ENCODE results near the gene CFAP54.
"Not testable (repeated sequence)": the region's sequence is repeated elsewhere in the genome, so short reads cannot be mapped to it uniquely, and the experiment has no call there.

CFAP54 gene, protein sequence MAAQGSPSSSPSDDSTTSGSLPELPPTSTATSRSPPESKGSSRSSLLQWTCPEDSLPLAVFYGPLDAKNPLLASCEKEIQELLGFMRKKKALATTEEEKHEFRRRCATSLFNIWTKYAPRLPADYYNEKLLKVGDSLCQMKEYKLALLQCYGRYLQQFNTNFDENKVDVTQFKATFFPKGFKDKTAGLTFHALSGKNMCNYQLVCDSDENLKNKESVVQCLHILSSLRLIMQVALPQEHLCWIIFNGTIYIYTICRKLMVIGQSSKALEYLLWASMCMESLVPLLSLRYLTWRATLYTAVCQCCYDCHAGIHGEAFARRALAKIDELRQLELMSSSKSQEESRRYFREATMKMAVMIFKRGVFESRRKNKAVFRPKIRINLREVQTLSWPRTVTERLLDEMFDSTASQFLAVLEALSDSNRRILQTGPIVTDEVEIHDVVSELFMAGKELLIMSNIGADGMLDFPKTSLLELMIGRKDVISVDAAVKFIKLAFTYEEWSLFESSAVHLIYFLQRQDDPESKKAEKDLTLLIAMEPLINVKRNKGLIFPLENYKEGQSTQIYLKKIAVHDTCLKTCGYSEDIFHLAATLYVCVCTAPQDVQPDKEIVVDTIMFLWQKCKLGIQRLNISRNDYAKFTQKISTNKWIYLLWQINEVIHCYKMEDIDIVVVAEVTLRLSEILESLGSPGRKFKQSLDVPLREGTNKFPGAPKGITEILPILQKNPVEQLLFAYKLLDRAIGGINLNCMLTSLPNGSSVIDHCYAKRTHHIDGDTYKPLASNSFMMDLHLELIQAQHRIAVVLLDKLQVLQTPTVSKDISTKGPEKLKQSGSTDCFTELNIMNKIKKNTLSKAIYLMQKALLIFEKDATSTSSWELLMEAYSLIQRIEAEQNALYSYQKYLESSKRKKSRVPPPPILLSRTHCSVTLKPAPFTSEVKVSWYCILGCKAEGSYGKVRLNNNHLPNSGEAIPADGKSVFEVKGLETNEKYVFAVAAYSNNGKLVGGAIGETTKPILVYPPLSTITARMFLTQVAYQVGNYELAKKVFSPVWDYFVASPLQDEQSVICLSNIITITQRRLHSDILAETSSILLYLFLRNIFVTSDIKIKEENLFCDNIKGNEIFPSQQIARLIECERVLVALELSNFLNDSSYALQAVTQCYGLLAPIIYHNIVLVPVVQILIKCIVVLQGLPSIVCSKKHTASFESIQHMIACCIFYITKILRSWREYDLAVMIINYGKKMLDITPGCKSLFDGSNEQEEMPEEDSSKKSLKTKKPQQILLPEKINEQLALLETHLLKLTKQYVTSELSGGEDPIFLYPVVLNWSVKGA (N-terminal part only)

DNA sequence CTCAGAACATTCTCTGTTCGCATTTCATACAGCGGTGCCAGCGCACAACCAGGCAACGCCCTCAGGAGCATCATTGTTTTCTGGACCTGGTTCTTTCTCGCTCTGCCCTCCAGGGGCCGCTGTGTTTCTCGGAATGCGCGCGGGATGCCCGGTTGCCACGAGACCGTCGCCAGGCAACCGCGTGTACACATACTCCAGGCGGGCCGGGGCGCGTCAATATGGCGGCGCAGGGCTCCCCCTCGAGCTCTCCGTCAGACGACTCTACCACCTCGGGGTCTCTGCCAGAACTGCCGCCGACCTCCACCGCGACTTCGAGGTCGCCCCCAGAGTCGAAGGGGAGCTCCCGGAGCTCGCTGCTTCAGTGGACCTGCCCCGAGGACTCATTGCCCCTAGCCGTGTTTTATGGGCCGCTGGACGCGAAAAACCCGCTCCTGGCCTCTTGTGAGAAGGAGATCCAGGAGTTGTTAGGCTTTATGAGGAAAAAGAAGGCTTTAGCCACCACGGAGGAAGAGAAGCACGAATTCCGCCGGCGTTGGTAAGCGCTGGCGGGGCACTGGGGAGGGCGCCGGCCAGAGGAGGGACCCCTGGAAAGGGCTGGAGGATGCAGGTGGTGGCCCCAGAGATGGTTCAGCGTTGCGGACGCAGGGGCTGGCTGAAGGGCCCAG is at the start of gene CFAP54:
Gene CFAP54 (plus strand): TSS at position 186 of the 665 bp plus-strand sequence. CDS start 33 bp downstream, at position 219.
- peak; percentile 80 for DNase-seq

DNA sequence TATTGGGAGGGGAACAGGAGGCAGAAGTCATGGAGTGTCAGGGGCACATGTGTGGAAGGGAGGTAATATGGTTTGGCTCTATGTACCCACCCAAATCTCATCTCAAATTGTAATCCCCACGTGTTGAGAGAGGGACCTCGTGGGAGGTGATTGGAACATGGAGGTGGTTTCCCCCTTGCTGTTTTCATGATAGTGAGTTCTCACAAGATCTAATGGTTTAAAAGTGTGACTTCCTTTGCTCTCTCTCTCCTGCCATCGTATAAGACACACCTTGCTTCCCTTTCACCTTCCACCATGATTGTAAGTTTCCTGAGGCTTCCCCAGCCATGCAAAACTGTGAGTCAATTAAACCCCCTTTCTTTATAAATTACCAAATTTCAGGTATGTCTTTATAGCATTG is 47.6 kb upstream of the CFAP54 start:
- DNase-seq = no peak

DNA sequence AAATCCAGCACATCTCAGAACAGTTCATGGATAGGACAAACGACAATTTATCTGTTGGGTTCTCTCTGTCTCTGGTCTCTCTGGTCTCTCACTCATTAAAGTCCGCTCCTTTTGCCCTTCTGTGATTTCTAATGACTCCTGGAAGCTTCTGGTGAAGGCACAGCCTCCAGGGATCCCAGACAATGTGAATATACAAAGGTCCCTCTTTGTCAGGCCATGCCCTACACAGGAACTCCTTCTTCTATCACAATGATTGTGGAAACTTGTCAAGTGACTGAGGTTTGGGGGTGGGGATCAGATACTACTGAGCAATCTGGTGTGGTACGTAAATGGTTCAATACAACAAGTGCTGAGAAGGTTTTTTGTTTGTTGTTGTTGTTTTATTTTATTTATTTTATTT is 46.5 kb upstream of the CFAP54 start:
- no peak for DNase-seq

DNA sequence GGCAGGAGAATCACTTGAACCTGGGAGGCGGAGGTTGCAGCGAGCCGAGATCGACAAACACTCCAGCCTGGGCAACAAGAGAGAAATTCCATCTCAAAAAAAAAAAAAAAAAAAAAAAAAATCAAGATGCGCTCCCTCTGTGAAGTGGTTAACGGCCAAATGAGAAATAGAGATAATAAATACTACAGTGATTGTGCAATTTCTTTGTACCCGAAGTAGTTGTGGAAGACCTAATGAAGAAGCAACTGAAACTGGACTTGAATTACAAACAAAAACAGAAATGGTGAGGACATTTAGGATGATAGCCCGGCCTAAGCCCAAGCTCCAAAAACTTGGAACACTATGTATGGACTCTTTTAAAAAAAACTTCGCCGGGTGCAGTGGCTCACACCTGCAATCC is 45.0 kb upstream of the CFAP54 start:
- no peak for DNase-seq

DNA sequence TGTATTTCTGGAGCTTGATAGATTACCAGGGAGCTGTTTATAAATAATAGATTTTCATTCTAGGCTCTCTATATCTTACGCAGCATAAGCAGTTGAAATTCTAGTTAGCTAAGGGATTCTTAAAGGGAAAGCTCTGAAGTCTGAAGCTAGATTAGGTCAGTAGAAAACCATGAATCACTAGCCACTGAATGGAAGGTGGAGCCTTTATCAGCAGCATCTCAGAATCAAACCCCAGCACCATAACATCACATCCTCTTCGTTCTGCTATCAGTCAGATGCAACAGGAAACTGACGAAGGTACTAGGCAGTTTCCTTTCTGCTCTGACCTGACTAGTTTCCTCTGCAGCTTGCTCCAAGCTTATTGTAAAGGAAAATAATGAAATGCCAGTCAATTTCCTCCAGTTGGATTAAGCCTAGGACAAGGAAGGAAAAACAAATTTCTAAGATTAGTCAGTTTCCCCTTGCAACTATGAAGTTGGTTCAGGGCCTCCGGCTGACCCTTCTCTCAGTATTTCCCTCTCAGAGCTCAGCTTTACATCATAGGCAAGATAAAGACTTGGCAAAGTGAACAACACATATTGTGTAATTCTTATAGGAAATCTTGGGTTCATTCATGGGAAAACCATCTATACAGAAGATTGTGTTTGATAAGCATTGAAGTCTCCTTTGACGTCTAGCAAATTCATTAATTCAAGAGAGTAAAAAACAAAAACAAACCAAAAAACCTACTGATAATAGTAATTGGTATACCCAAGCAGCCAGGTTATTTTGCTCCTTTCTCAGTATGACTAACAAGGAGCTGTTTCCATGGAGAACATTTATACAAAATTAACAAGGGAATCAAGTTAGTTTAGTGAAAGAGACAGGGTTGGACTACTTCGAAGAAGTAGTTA is 43.4 kb upstream of the CFAP54 start:
- no peak for DNase-seq

DNA sequence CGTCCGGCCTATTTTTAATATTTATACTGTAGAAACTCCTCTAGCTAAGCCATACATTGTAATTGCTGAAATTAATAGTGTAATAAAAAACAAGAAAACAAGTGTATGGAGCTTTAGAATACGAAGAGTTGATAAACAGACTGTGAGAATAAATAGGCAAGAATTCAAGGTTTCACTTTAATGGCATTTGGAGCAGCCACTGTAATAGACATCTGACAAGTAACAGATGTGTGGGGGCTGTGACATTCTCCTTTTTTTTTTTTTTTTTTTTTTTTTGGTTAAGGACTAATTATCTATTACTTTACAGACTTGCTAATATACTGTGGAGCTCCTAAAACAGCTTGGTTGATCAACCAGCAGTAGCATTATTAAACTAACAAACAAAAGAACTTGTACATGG is 42.1 kb upstream of the CFAP54 start:
- DNase-seq = no peak

DNA sequence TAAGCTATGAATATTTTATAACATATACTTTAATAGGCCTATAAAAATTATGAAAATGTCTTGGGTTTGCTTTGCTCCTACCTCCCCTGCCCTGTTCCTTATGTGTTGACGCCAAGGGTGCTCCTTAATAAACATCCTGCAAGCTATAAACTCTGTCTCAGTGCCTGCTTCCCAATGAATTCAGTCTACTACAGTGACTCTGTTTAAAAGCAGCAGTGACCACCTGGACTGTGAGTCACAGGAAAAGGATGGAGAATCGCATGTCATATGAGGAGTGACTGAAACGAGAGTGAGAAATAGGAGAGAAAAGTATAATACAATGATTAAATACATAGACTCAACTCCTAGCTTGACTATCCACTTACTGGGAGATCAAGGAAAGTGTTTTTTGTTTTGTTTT is 41.1 kb upstream of the CFAP54 start:
- DNase-seq = no peak

DNA sequence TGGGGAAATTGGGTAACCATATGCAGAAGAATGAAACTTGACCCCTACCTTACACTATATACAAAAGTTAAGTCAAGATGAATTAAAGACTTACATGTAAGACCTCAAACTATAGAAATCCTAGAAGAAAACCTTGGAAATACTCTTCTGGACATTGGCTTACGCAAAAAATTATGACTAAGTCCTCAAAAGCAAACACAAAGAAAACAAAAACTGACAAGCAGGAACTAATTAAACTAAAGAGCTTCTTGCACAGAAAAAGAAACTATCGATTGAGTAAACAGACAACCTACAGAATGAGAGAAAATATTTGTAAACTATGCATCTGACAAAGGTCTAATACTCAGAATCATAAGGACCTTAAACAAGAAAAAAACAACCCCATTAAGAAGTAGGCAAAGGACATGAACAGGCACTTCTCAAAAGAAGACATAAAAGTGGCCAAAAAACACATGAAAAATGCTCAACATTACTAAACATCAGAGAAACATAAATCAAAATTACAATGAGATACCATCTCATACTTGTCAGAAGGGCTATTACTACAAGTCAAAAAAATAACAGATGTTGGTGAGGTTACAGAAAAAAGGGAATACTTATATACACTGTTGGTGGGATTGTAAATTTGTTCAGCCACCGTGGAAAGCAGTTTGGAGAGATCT is 37.0 kb upstream of the CFAP54 start:
- no peak for DNase-seq

DNA sequence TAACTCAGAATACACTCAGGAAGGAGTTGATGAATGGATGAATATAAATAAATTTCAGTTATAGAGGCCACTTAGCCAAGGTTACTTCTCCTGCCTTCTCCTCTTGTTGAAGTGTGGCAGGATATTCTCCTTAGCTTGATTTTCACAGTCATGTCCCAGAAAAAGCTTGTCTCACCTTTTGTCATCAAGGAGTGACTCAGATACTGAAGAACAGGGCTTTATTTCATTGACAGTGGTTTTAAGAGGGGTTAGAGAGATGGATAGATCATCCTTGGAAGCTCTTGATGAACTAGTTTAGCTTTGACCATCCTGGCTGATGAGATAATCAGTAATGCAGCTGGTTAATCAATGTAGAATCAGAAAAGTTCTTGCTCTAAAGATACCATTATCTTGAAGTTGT is 35.0 kb upstream of the CFAP54 start:
- no peak for DNase-seq

DNA sequence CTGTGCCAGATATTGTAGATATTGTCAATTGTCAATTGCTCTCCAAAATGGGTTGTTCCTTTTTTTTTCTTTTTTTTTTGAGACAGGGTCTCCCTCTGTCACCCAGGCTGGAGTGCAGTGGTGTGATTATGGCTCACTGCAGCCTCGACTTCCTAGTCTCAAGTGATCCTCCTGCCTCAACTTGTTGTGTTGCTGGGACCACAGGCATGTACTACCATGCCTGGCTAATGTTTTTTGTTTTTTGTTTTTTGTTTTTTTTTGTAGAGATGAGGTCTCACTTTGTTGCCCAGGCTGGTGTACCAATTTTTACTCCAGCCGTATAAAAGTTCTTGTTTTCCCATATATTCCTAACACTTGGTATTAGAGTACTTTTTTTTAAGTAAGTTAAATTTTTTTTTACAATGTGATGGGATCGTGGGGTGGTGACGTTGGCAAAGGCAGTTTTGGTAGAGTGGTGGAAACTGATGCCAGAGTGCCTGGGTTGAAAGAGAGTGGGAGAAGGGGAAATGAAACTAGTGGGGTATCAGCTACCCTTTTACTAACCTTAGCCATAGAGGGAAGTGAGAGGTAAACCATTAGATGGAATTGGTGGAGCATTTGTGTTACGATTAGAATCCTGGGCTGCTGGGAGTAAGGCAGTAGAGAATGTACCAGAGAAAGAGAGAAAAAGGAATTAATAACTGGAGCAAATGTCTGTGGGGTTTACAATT is 33.0 kb upstream of the CFAP54 start:
- no peak for DNase-seq

DNA sequence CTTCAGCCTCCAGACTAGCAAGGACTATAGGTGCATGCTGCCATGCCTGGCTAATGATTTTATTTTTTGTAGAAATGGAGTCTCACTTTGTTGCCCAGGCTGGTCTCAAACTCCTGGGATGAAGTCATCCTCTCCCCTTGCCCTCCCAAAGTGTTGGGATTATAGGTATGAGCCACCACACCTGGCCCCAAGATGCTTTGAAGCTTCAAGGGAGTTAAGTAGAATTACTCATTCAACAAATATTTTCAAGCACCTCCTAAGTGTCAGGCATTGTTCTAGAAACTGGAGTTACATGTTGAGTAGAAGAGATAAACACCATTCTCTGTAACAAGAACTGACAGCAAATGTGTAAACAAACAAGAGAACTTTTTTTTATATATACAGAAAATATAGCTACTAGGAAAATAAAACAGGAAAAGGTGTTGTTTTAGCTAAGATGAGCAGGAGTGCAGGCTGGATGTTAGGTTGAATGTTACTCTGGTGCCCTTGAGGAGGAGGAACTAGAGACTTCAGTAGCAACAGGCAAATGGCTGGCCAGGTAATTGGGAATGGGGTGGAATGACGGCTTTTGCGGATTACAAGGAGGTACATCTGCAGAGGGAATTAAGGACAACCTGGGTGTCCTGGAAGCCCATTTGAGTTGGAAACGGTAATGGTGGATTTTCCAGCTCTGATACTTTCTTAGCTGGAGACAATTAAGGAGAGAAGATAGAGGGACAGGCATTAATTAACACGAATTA is 32.0 kb upstream of the CFAP54 start:
- no peak for DNase-seq

DNA sequence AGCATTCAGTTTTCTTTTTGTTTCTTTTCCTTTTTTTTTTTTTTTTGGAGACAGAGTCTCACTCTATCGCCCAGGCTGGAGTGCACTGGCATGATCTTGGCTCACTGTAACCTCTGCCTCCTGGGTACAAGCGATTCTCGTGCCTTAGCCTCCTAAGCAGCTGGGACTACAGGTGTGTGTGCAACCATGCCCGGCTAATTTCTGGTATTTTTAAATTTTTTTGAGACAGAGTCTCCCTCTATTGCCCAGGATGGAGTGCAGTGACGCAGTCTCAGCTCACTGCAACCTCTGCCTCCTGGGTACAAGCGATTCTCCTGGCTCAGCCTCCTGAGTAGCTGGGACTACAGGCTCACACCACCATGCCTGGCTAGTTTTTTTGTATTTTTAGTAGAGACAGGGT is 30.1 kb upstream of the CFAP54 start:
- not testable (repeated sequence) for DNase-seq

DNA sequence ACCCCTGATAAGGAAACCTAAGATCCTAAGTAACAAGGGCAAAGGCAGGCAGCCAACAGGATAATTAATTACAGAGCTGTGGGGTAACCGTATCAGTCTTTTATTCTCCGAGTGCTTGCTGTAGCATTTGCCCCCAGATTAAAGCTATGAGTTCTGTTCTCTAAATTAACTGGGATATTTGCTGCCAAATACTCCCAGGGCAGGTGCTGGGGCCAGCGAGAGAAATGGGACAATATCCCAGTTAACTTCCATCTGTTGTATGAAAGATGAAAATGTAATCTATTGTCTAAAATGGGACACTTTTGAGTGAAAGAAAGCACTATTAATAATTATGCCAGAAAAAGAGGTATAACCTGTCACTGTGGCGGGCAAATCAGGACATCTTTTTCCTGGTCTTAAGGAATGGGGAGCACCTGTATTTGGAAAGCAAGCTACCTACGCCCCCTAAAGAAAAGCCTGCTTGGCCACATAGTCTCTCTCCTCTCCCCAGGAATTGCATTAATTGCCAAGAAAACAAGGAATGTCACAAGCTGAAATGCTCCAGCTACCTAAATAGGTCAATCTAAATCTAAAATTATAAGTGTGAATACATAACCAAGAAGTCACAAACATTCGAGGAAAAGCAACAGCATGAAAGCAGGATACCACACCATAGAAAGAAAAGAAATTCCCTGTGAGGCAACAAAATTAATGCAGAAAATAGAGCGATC is 26.7 kb upstream of the CFAP54 start:
- no peak for DNase-seq

DNA sequence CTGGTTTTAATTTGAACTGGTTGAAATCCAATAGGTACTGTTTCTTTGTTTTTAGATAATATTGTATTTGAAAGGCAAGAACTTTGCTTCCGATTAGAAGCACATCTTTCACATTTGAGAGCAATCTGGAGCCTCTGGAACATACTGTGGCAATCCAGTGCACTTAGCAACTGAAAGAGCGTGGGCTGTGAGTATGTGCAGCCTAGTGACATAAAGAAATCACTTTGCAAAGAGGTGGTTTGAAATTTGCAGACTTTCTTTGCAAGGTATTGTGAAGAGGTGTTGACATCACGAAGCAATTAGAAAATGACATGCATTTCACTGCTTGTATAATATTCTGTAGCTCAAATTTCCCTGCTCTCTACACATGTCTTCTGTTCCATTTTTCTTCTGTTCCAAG is 23.5 kb upstream of the CFAP54 start:
- no peak for DNase-seq

DNA sequence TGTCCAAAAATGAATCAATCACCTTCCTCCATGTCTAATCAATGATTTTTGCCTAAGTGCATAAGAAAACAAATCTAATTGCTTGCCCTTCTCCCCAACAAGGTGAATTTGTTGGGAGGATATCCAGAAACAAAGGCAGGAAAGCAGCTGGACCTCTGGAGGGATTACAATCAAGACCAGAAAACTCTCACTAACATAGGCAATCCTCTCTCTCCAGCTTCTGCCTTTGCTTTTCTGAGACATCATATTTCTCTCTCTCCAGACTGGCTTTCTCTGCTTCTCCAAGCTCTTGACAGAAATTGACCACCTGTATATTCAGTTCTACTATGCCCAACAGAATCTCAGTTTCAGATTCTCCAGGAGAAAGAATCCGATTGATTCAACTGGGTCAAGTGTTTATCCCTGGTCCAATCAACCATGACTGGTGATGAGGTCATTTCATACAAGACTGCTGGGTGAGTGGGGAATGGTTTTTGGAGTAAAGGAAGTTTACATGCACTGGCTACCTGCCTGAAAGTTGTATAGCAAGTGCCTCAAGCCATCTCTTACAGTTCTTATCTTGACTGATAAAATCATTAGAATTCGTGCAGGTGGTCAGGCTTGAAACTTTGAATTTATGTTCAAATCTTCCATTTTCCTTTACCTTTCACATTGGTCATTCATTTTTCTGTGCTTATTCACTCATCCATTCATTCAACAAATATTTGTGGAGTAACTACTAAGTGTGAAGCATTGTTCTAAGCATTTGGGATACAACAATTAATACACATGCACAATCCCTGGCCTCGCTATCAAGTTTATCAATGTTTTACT is 22.2 kb upstream of the CFAP54 start:
- DNase-seq = no peak

DNA sequence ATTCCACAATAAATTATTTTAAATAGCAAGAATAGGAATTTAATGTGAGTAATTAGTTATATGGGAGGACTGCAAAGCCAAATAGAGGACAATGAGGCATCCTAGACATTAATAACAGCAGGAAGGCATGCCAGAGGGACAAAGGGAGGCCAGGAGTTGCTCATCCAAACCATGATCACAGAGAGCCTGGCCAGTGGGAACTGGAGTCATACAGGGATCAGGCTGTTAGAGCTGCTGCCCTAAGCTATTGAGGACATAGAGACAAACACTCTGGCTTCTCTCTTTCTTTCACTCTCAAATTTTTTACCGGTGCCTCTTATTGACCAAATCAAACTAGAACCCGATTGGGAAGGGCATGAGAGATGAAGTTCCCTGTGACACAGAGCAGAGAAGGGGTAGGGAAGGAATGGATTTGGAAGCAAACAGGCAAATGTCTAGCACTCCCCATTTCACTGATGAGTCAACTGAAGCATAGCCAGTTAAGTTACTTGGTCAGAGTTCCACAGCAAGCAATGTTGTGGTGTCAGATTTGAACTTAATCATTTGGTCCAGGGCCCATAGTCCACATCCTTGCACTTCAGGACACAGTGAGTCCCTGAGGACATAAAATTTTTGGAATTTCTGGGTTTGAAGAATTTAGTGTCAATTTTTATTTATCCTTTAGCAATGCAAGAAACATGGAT is 17.9 kb upstream of the CFAP54 start:
- DNase-seq = no peak

DNA sequence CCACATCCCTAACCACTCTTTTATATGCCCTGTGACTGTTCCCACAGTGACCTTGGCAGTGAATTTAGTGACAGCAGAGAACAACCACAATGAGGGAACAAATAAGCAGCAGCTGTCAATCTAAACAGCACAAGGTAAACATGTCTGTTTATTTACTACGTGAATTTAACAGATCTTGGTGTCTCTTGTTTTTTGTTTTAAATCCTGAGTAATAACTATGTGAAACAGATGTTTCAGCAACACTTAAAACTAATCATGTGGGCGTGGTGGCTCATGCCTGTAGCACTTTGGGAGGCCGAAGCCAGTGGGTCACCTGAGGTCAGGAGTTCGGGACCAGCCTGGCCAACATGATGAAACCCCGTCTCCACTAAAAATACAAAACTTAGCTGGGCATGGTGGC is 17.0 kb upstream of the CFAP54 start:
- DNase-seq = no peak
